SK-N-SH (cell line): ENCODE results near the gene KIAA2012. TPM values are rescaled to one million over a fixed set of nuclear protein-coding genes. Genes with fewer than 3 reads are reported as not detected.
A peak's percentile ranks its signal among the peaks of the same experiment; 100 is the strongest.

Experiments
- CTCF ChIA-PET: fragments of 300-600, 350-600 bp; formaldehyde crosslinking; extraction: SDS; loops from one replicate; lab custom pipeline; 2021; lab: Yijun Ruan, JAX
- POLR2A ChIA-PET: fragments of 350-600 bp; sonication (Branson Sonifier 250); formaldehyde crosslinking; extraction: SDS; loops from one replicate; lab custom pipeline; 2020; ENCODE audit warnings: antibody characterized with exemption, inconsistent platforms; lab: Yijun Ruan, JAX
- DNase-seq: peaks from one replicate; pipeline ENCODE4 v3.0.0; 2012
- H2AFZ ChIP-seq: fragments of 200-600 bp; sonication (generic); 2 replicates; pipeline ENCODE4 v1.8.1; 2016; ENCODE audit warnings: antibody characterized with exemption, mild to moderate bottlenecking, low read depth
- H3F3A ChIP-seq: fragments of 200-600 bp; sonication (generic); replicated peaks from 2 replicates; pipeline ENCODE3; 2016; ENCODE audit warnings: antibody characterized with exemption, mild to moderate bottlenecking; ENCODE audit not compliant: insufficient read depth
- H3K27ac ChIP-seq, 2 experiments: fragments of 200-500 bp in 1 of 2; fragments of 200-600 bp in 1 of 2; sonication (Bioruptor generic) in 1 of 2; sonication (generic), shearing (Covaris generic) in 1 of 2; 2 replicates each; pipeline versions ENCODE4 v1.5.1 to v1.6.1; 2014 to 2016; ENCODE audit warnings: low read depth in 2 of 2, inconsistent platforms in 1 of 2, low read length in 1 of 2, mild to moderate bottlenecking in 1 of 2, mixed read lengths in 1 of 2
- H3K27me3 ChIP-seq: fragments of 200-600 bp; sonication (generic), shearing (Covaris generic); 2 replicates; pipeline ENCODE4 v1.6.1; 2016; ENCODE audit warnings: mixed run types; ENCODE audit not compliant: insufficient read depth
- H3K36me3 ChIP-seq, 2 experiments: fragments of 200-500 bp in 1 of 2; fragments of 200-600 bp in 1 of 2; sonication (Bioruptor generic) in 1 of 2; sonication (generic) in 1 of 2; replicated peaks in 1 of 2; 2 replicates each; pipeline versions ENCODE3 to v1.5.1; 2014 to 2016; ENCODE audit warnings: low read length in 1 of 2, mild to moderate bottlenecking in 1 of 2; ENCODE audit not compliant: insufficient read depth in 2 of 2, control insufficient read depth in 1 of 2
- H3K4me1 ChIP-seq, 2 experiments: fragments of 200-500 bp in 1 of 2; fragments of 200-600 bp in 1 of 2; sonication (Bioruptor generic) in 1 of 2; sonication (generic), shearing (Covaris generic) in 1 of 2; 2 replicates each; pipeline versions ENCODE4 v1.5.1 to v1.6.1; 2014 to 2016; ENCODE audit warnings: low read depth in 1 of 2, low read length in 1 of 2, mixed run types in 1 of 2; ENCODE audit not compliant: insufficient read depth in 2 of 2, control insufficient read depth in 1 of 2
- H3K4me2 ChIP-seq: fragments of 200-600 bp; sonication (generic), shearing (Covaris generic); 2 replicates; pipeline ENCODE4 v1.6.1; 2017; ENCODE audit warnings: mixed run types
- H3K4me3 ChIP-seq, 2 experiments: fragments of 200-500 bp in 1 of 2; fragments of 200-600 bp in 1 of 2; sonication (Bioruptor generic) in 1 of 2; sonication (generic), shearing (Covaris generic) in 1 of 2; 2 replicates each; pipeline versions ENCODE4 v1.5.1 to v1.8.1; 2014 to 2016; ENCODE audit warnings: low read depth in 2 of 2, inconsistent platforms in 1 of 2, low read length in 1 of 2, mild to moderate bottlenecking in 1 of 2, mixed read lengths in 1 of 2, moderate library complexity in 1 of 2
- H3K79me2 ChIP-seq: fragments of 200-600 bp; sonication (generic); 2 replicates; pipeline ENCODE4 v1.8.1; 2017; ENCODE audit warnings: mild to moderate bottlenecking; ENCODE audit not compliant: insufficient read depth
- H3K9ac ChIP-seq: fragments of 200-600 bp; sonication (generic); 2 replicates; pipeline ENCODE4 v1.6.1; 2017; ENCODE audit warnings: mixed run types
- H3K9me2 ChIP-seq: fragments of 200-600 bp; sonication (generic); 2 replicates; pipeline ENCODE4 v1.6.1; 2017; ENCODE audit warnings: mixed run types
- H3K9me3 ChIP-seq: fragments of 200-600 bp; sonication (generic); 2 replicates; pipeline ENCODE4 v1.6.1; 2017; ENCODE audit warnings: mixed run types, mild to moderate bottlenecking, moderate library complexity
- H4K20me1 ChIP-seq: fragments of 200-600 bp; sonication (generic); 2 replicates; pipeline ENCODE4 v1.6.1; 2017; ENCODE audit warnings: mild to moderate bottlenecking, mixed run types; ENCODE audit not compliant: insufficient read depth
- ELF1 ChIP-seq: IDR thresholded peaks from 2 replicates; pipeline ENCODE4 v1.4.0; 2012
- JUND ChIP-seq: IDR thresholded peaks from 2 replicates; pipeline ENCODE4 v1.4.0; 2012
- RAD21 ChIP-seq: IDR thresholded peaks from 2 replicates; pipeline ENCODE4 v1.6.1; 2012; ENCODE audit warnings: mild to moderate bottlenecking, low read length
- RXRA ChIP-seq: IDR thresholded peaks from 2 replicates; pipeline ENCODE4 v1.4.0; 2012; ENCODE audit warnings: low read depth, mild to moderate bottlenecking, borderline replicate concordance
- SMC3 ChIP-seq: IDR thresholded peaks from 2 replicates; pipeline ENCODE4 v1.6.1; 2012; ENCODE audit warnings: low read depth, low read length, improper control_type of control experiment
- TEAD4 ChIP-seq: IDR thresholded peaks from 2 replicates; pipeline ENCODE4 v1.4.0; 2012; ENCODE audit warnings: mild to moderate bottlenecking, borderline replicate concordance; ENCODE audit not compliant: insufficient read depth
- WGBS: methylation state at CpG from one replicate; pipeline ENCODE4 v1.1.6; 2017; ENCODE audit warnings: low lambda C conversion rate; 5-methylcytosine and 5-hydroxymethylcytosine counted together
- polyA plus RNA-seq, 3 experiments: library from polyadenylated mRNA; depleted of rRNA; stranded (reverse); fragments of >200 nt; gene quantifications; 2 replicates each; pipeline ENCODE4 v1.2.3, GENCODE V29; 2012
- TF ChIP-seq, protein P1 (sequence below): fragments of 200-600 bp; sonication (generic); IDR thresholded peaks from 2 replicates; pipeline ENCODE4 v1.6.1; 2017; ENCODE audit warnings: antibody characterized with exemption, mild to moderate bottlenecking, moderate library complexity
- TF ChIP-seq, protein P2 (sequence below): IDR thresholded peaks from 2 replicates; pipeline ENCODE4; 2012
- TF ChIP-seq, protein P3 (sequence below): IDR thresholded peaks from 2 replicates; pipeline ENCODE4 v1.6.1; 2012; ENCODE audit warnings: mild to moderate bottlenecking, low read depth, low read length, moderate library complexity

The KIAA2012 gene
- polyA plus RNA-seq, 1 of the 3 experiments (the other 2 are of a cell fraction), result 0.07 TPM

DNA sequence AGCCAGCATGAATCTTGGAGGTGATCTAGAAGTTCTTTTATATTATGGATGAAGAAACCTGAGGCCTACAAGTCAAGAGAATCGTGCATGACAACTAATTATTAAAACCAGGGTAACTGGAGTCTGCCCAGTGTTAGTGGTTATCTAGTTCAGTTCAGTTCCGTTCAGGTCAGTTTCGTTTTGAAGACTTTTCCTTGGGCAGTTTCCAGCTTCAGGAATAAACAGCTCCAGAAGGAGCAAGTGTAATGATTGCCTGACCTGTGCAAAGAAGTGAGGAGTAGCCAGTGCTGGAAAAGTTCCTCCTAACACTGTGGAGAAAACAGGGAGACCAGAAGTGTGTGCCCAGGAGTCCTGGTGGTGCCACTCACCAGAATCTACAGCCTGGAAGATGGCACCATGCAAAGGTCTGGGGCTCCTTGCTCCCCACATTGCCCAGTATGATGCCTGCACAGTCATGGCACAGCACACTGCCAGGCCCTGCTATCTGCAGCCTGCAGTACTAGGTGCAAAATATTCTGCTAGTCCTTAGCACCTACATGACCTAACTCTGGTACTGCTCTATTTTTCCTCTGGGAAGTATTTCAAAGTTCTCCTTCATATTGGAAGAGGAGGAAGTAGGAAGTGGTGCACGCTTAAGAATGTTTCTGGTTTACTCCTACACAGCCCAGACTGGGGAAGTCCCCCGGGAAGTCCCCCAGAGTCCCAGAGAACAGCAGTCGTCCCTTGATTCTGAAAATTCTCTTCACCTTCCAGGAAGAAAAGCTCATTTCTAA, 99.6 kb downstream of the KIAA2012 start:
- WGBS, result 62% methylated on average over 6 of the region's 6 CpGs
- H2AFZ ChIP-seq, result peak overlapping the region; percentile 58
- no peak for DNase-seq

DNA sequence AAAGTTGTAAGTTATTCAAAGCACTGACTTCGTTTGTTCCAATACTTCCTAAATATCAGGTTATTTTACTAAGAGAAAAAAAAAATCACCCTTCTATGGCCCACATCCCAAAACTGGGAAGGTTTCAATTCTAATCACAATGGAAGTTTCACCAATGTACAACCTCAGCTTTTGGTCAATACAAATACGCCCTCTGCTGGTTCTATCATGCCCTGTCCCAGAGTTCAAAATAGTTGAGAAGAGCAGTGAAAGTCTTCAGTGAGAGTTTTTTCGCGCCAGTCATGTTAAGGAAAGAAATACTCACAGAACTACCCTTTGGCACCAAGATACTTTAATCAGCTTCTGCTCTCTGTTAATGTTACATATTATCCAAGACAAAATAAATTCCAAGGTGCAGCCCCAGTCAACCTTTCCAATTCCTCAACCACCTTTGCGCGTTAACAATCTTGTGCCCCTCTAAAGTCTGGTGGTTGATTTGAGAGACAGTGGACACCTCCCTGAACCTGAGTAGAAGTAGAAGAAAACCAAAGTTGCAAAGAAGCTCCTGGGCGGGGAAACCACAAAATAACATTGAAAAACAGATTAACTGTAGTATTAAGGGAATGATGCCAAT, 105.4 kb downstream of the KIAA2012 start:
- Histone ChIP-seq H3K4me1 (no peaks in the 10 kb centered on the region), H4K20me1 (no peaks in the 10 kb centered on the region), H3K4me3 (no peak overlapping the region; a peak in 1 of 4 replicates), H3K79me2 (no peaks in the 10 kb centered on the region), H3K27me3 (no peaks in the 10 kb centered on the region), H3K9me3 (no peaks in the 10 kb centered on the region), H3F3A (no peaks in the 10 kb centered on the region), H3K4me2 (no peak overlapping the region), H3K36me3 (no peaks in the 10 kb centered on the region), H3K9ac (no peak overlapping the region), H3K9me2 (no peaks in the 10 kb centered on the region), H2AFZ (peak overlapping the region; percentile 41; the same call in 1 of the 2 replicates), H3K27ac (no peak overlapping the region)
- 58% methylated on average over 7 of the region's 7 CpGs for WGBS
- CTCF ChIA-PET, result interaction anchor here (0.5 to 5.5 kb wide), 43 partner anchors 9 to 479 kb away, joined by 3 to 76 read pairs (median 4); partner anchors contain the start of genes CDK15, KIAA2012 and MPP4
- POLR2A ChIA-PET, result no interaction called here
- TF ChIP-seq, protein P1, sequence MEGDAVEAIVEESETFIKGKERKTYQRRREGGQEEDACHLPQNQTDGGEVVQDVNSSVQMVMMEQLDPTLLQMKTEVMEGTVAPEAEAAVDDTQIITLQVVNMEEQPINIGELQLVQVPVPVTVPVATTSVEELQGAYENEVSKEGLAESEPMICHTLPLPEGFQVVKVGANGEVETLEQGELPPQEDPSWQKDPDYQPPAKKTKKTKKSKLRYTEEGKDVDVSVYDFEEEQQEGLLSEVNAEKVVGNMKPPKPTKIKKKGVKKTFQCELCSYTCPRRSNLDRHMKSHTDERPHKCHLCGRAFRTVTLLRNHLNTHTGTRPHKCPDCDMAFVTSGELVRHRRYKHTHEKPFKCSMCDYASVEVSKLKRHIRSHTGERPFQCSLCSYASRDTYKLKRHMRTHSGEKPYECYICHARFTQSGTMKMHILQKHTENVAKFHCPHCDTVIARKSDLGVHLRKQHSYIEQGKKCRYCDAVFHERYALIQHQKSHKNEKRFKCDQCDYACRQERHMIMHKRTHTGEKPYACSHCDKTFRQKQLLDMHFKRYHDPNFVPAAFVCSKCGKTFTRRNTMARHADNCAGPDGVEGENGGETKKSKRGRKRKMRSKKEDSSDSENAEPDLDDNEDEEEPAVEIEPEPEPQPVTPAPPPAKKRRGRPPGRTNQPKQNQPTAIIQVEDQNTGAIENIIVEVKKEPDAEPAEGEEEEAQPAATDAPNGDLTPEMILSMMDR, result peak; percentile 89
- TF ChIP-seq ELF1, result no peak
- TF ChIP-seq, protein P2, sequence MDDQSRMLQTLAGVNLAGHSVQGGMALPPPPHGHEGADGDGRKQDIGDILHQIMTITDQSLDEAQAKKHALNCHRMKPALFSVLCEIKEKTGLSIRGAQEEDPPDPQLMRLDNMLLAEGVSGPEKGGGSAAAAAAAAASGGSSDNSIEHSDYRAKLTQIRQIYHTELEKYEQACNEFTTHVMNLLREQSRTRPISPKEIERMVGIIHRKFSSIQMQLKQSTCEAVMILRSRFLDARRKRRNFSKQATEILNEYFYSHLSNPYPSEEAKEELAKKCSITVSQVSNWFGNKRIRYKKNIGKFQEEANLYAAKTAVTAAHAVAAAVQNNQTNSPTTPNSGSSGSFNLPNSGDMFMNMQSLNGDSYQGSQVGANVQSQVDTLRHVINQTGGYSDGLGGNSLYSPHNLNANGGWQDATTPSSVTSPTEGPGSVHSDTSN, result no peak
- no peak for TF ChIP-seq TEAD4
- peak; percentile 98 for TF ChIP-seq RAD21
- no peak for TF ChIP-seq JUND
- peak; percentile 96 for TF ChIP-seq SMC3
- DNase-seq, result peak; percentile 68

More for the DNA sequence above, 99.6 kb downstream of the KIAA2012 start:
- no peaks in the 10 kb centered on the region for H3K9me2 ChIP-seq
- H3K4me2 ChIP-seq, result no peak overlapping the region
- H3K4me3 ChIP-seq, result no peak overlapping the region
- H3K36me3 ChIP-seq, result no peaks in the 10 kb centered on the region
- H3K79me2 ChIP-seq, result no peaks in the 10 kb centered on the region
- H3F3A ChIP-seq, result no peaks in the 10 kb centered on the region
- H3K9me3 ChIP-seq, result no peaks in the 10 kb centered on the region
- H3K27ac ChIP-seq, result 0 out of 4 replicates have a peak overlapping the region, but pooled peaks of 1 of the 2 experiments have one; percentile 16
- no peak overlapping the region for H3K9ac ChIP-seq
- peaks cover 0 to 2% of the 10 kb centered on the region in 2 experiments; a peak in 1 of 4 replicates for H3K4me1 ChIP-seq
- H4K20me1 ChIP-seq, result no peaks in the 10 kb centered on the region
- TF ChIP-seq RXRA, result no peak
- TF ChIP-seq, protein P3, sequence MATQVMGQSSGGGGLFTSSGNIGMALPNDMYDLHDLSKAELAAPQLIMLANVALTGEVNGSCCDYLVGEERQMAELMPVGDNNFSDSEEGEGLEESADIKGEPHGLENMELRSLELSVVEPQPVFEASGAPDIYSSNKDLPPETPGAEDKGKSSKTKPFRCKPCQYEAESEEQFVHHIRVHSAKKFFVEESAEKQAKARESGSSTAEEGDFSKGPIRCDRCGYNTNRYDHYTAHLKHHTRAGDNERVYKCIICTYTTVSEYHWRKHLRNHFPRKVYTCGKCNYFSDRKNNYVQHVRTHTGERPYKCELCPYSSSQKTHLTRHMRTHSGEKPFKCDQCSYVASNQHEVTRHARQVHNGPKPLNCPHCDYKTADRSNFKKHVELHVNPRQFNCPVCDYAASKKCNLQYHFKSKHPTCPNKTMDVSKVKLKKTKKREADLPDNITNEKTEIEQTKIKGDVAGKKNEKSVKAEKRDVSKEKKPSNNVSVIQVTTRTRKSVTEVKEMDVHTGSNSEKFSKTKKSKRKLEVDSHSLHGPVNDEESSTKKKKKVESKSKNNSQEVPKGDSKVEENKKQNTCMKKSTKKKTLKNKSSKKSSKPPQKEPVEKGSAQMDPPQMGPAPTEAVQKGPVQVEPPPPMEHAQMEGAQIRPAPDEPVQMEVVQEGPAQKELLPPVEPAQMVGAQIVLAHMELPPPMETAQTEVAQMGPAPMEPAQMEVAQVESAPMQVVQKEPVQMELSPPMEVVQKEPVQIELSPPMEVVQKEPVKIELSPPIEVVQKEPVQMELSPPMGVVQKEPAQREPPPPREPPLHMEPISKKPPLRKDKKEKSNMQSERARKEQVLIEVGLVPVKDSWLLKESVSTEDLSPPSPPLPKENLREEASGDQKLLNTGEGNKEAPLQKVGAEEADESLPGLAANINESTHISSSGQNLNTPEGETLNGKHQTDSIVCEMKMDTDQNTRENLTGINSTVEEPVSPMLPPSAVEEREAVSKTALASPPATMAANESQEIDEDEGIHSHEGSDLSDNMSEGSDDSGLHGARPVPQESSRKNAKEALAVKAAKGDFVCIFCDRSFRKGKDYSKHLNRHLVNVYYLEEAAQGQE, result peak; percentile 82
- ChIA-PET POLR2A (no interaction called here), CTCF (interaction anchor here (1.5 to 2.0 kb wide), 2 partner anchors 295 to 313 kb away, joined by 3 to 13 read pairs; no protein-coding TSS in a partner anchor)
- H3K27me3 ChIP-seq, result no peaks in the 10 kb centered on the region
